Measurements from ENCODE around the gene C19orf73. TPM values are rescaled to one million over a fixed set of nuclear protein-coding genes. Genes with fewer than 3 reads are reported as not detected.
"Not testable (repeated sequence)": the region's sequence is repeated elsewhere in the genome, so short reads cannot be mapped to it uniquely, and the experiment has no call there.

The C19orf73 gene
- total RNA-seq, 1 experiment from 2014 or later, result 2.2 TPM

DNA sequence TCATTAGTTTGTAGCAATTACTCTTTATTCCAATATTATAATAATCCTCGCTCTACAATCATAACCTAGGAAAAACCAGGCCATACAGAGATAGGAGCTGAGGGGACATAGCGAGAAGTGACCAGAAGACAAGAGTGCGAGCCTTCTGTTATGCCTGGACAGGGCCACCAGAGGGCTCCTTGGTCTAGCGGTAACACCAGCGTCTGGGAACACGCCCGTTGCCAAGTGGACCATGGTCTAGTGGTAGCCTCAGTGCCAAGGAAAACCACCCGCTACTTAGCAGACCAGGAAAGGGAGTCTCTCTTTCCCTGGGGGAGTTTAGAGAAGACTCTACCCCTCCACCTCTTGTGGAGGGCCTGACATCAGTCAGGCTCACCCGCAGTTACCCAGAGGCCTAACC is 44.1 kb downstream of the C19orf73 start:
- intact Hi-C loops (cut with micrococcal nuclease), result loop anchor here (1.0 to 2.0 kb wide), 3 partner anchors 124 to 286 kb away; no protein-coding TSS in a partner anchor
- BruUV-seq (replicated peaks); H4K20me1 ChIP-seq (ENCODE audit: insufficient read depth); H3K9me2 ChIP-seq (ENCODE audit: insufficient read depth); H2AFZ ChIP-seq (ENCODE audit: low read depth, low read length, poor library complexity, severe bottlenecking); DNase-seq (ENCODE audit: low read depth, low spot score); H3K79me2 ChIP-seq (ENCODE audit: insufficient read depth, low read length); POLR2A ChIA-PET; H3K9ac ChIP-seq (ENCODE audit: low read length); H3K27me3 ChIP-seq (ENCODE audit: insufficient read depth, low read length); H3K4me3 ChIP-seq (replicated peaks in 1 of 2; ENCODE audit: low read depth in 1 of 2, low read length in 2 of 2); H3K9me3 ChIP-seq (ENCODE audit: control insufficient read depth in 1 of 2, insufficient read depth in 1 of 2, low read depth in 1 of 2, low read length in 2 of 2); H3K4me2 ChIP-seq (ENCODE audit: low read length); H3K36me3 ChIP-seq (ENCODE audit: control insufficient read depth in 1 of 2, insufficient read depth in 2 of 2, low read length in 2 of 2); H3K27ac ChIP-seq (ENCODE audit: low read depth, low read length): not testable (repeated sequence)
- H3K4me1 ChIP-seq (ENCODE audit: control insufficient read depth in 1 of 2, insufficient read depth in 2 of 2, low read length in 2 of 2), result peaks cover 10 to 11% of the 10 kb centered on the region in 2 experiments
- CTCF ChIA-PET, result interaction anchor here (1.2 to 2.6 kb wide), 8 partner anchors 10 to 279 kb away, joined by 3 to 18 read pairs (median 8); partner anchors contain the start of genes CGB7 and NTF4
- RAD21 ChIA-PET (ENCODE audit: low non-redundant PET in 1 of 2, low total read pairs in 2 of 2, uncharacterized antibody in 2 of 2, unreplicated experiment in 2 of 2), result interaction anchor here in 1 of 2 experiments (0.6 to 1.4 kb wide), 2 partner anchors 124 to 133 kb away, joined by 3 read pairs; no protein-coding TSS in a partner anchor
- TF ChIP-seq, protein P1, sequence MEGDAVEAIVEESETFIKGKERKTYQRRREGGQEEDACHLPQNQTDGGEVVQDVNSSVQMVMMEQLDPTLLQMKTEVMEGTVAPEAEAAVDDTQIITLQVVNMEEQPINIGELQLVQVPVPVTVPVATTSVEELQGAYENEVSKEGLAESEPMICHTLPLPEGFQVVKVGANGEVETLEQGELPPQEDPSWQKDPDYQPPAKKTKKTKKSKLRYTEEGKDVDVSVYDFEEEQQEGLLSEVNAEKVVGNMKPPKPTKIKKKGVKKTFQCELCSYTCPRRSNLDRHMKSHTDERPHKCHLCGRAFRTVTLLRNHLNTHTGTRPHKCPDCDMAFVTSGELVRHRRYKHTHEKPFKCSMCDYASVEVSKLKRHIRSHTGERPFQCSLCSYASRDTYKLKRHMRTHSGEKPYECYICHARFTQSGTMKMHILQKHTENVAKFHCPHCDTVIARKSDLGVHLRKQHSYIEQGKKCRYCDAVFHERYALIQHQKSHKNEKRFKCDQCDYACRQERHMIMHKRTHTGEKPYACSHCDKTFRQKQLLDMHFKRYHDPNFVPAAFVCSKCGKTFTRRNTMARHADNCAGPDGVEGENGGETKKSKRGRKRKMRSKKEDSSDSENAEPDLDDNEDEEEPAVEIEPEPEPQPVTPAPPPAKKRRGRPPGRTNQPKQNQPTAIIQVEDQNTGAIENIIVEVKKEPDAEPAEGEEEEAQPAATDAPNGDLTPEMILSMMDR (IDR thresholded peaks at IDR 0.05 in 2 of 3, conservative IDR thresholded peaks at IDR 0.05 in 1 of 3; ENCODE audit: borderline replicate concordance in 1 of 3, insufficient read depth in 1 of 3, low read depth in 2 of 3, low read length in 2 of 3), result peak; percentile 48 to 70 (median 65)
- peak; percentile 75 for TF ChIP-seq RAD21 (IDR thresholded peaks at IDR 0.05; ENCODE audit: low read depth)
- peak; percentile 54; the same call in 1 of the 2 replicates for ATAC-seq

DNA sequence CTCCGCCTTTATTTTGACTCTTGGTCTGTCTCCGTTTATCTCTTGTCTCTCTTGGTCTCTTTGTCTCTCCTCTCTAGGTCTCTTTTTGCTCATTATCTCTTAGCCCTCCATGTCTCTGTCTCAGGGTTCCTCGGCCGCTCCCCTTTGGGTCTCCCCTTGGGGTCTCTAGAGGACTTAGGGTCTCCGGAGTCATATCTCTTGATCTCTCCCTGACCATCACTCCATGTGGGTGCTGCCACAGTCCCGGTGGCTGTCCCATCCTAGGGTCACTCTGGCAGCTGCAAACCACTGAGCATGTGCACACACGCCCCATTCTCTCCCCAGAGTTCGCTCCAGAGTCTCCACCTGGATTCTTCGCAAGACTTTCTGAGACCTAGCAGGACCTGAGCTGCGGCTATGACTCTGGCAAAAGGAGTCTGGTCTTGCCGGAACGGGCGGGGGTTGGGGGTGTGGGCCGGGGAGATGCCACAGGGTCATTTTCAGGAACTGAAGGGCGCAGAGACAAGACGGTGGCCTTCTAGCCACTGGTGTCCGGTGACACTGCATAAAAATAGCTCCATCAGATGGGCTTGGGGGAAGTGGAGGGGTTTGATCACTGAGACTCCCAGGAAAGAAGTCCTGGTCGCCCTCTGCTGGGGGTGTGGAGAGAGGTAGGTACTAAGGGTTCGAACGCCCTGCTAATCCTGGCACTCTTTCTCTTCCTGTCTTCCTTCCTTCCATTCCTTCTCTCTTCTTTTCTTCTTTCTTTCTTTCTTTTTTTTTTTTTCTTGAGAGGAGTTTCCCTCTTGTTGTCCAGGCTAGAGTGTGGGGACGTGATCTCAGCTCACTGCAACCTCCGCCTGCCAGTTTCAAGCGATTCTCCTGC is 45.2 kb downstream of the C19orf73 start:
- intact Hi-C loops (cut with micrococcal nuclease), result loop anchor here (2.0 kb wide), 2 partner anchors 125 to 285 kb away; no protein-coding TSS in a partner anchor
- ATAC-seq (peak; percentile 88), DNase-seq (ENCODE audit: low read depth, low spot score) (peak; percentile 45)
- TF ChIP-seq, protein P1 (IDR thresholded peaks at IDR 0.05 in 2 of 3, conservative IDR thresholded peaks at IDR 0.05 in 1 of 3; ENCODE audit: borderline replicate concordance in 1 of 3, insufficient read depth in 1 of 3, low read depth in 2 of 3, low read length in 2 of 3), result peak; percentile 36 to 65 (median 49)
- TF ChIP-seq RAD21 (IDR thresholded peaks at IDR 0.05; ENCODE audit: low read depth) (peak; percentile 68), POLR2AphosphoS5 (IDR thresholded peaks at IDR 0.05; ENCODE audit: low read depth, low read length) (no peak)
- TF ChIP-seq, protein P2, sequence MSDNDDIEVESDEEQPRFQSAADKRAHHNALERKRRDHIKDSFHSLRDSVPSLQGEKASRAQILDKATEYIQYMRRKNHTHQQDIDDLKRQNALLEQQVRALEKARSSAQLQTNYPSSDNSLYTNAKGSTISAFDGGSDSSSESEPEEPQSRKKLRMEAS (IDR thresholded peaks at IDR 0.05), result no peak
- Histone ChIP-seq H3K27ac (ENCODE audit: low read depth, low read length) (no peak overlapping the region), H3K9me3 (ENCODE audit: control insufficient read depth in 1 of 2, insufficient read depth in 1 of 2, low read depth in 1 of 2, low read length in 2 of 2) (no peaks in the 10 kb centered on the region), H3K9ac (ENCODE audit: low read length) (no peak overlapping the region), H3K79me2 (ENCODE audit: insufficient read depth, low read length) (no peaks in the 10 kb centered on the region), H2AFZ (ENCODE audit: low read depth, low read length, poor library complexity, severe bottlenecking) (no peak overlapping the region), H3K9me2 (ENCODE audit: insufficient read depth) (no peaks in the 10 kb centered on the region), H3K27me3 (ENCODE audit: insufficient read depth, low read length) (no peaks in the 10 kb centered on the region), H3K4me2 (ENCODE audit: low read length) (peak overlapping the region; percentile 59), H4K20me1 (ENCODE audit: insufficient read depth) (no peaks in the 10 kb centered on the region), H3K4me3 (replicated peaks in 1 of 2; ENCODE audit: low read depth in 1 of 2, low read length in 2 of 2) (no peak overlapping the region), H3K4me1 (ENCODE audit: control insufficient read depth in 1 of 2, insufficient read depth in 2 of 2, low read length in 2 of 2) (peaks cover 10 to 11% of the 10 kb centered on the region in 2 experiments), H3K36me3 (ENCODE audit: control insufficient read depth in 1 of 2, insufficient read depth in 2 of 2, low read length in 2 of 2) (no peaks in the 10 kb centered on the region)
- RAD21 ChIA-PET (ENCODE audit: low non-redundant PET in 1 of 2, low total read pairs in 2 of 2, uncharacterized antibody in 2 of 2, unreplicated experiment in 2 of 2), result interaction anchor here (0.9 to 1.4 kb wide), 2 partner anchors 125 kb away, joined by 3 to 5 read pairs; no protein-coding TSS in a partner anchor
- no TSS peak for BruUV-seq (replicated peaks)
- POLR2A ChIA-PET, result interaction anchor here (0.7 kb wide), 1 partner anchor 76 kb away, joined by 3 read pairs; no protein-coding TSS in a partner anchor
- CTCF ChIA-PET, result interaction anchor here (0.7 to 2.6 kb wide), 16 partner anchors 9 to 278 kb away, joined by 3 to 18 read pairs (median 6); partner anchors contain the start of genes CGB7, GYS1, LIN7B and NTF4
